Chondrocyte (in vitro differentiated cells): ENCODE data around the gene ATP6V1G1. TPM values are rescaled to one million over a fixed set of nuclear protein-coding genes. Genes with fewer than 3 reads are reported as not detected.

Experiments
- DNase-seq: peaks from one replicate; pipeline ENCODE4 v3.0.0; 2021; ENCODE audit warnings: mixed read lengths, low spot score
- H3K27ac Mint-ChIP-seq: one replicate; pipeline ENCODE4 v1.8.0; 2021; ENCODE audit warnings: mild to moderate bottlenecking, moderate library complexity, mixed read lengths; ENCODE audit not compliant: unreplicated experiment
- H3K27me3 Mint-ChIP-seq: 2 replicates; pipeline ENCODE4 v1.8.0; 2021; ENCODE audit warnings: low read depth, mixed read lengths
- H3K36me3 Mint-ChIP-seq: 2 replicates; pipeline ENCODE4 v1.8.0; 2021; ENCODE audit warnings: low read depth, mixed read lengths
- H3K4me1 Mint-ChIP-seq: 2 replicates; pipeline ENCODE4 v1.8.0; 2021; ENCODE audit warnings: low read depth, mild to moderate bottlenecking, mixed read lengths
- H3K4me3 Mint-ChIP-seq: one replicate; pipeline ENCODE4 v1.8.0; 2021; ENCODE audit warnings: mild to moderate bottlenecking, moderate library complexity, mixed read lengths; ENCODE audit not compliant: unreplicated experiment
- H3K9me3 Mint-ChIP-seq: 2 replicates; pipeline ENCODE4 v1.8.0; 2021; ENCODE audit warnings: low read depth, mixed read lengths
- total RNA-seq: library from RNA; stranded (reverse); gene quantifications from 3 replicates; pipeline ENCODE4 v1.2.1, GENCODE V29; 2021
- TF ChIP-seq, protein P1 (sequence below): fragments of 200-600 bp; sonication (generic); IDR thresholded peaks from 2 replicates; pipeline ENCODE4 v1.5.0; 2021; ENCODE audit warnings: antibody characterized with exemption, mild to moderate bottlenecking, moderate library complexity

ATP6V1G1 gene
- total RNA-seq, 1 donor from 2014 or later = 135 TPM

DNA sequence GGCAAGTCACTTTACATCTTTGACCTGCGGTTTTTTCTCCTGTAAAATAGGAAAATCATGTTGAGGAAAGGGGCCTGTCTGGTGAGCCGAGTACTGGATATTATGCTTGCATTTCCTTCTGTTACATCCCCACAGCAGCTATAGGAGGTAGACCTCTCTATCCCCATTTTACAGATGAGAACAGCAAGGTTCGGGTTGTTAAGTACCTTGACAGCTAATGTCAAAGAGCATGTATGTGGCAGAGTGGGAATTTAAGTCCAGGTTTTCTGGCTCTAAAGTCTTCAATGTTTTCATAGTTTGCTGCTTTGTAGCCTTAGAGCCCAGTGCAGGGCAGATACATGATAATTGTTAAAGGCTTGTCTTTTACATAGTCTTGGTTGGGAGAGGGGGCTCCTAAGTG, 26.4 kb downstream of the ATP6V1G1 start:
- Mint-ChIP-seq H3K36me3 (no peaks in the 10 kb centered on the region), H3K27me3 (no peaks in the 10 kb centered on the region), H3K4me1 (peaks cover 37% of the 10 kb centered on the region), H3K27ac (peak overlapping the region; percentile 37), H3K9me3 (no peaks in the 10 kb centered on the region), H3K4me3 (no peak overlapping the region)
- TF ChIP-seq, protein P1, sequence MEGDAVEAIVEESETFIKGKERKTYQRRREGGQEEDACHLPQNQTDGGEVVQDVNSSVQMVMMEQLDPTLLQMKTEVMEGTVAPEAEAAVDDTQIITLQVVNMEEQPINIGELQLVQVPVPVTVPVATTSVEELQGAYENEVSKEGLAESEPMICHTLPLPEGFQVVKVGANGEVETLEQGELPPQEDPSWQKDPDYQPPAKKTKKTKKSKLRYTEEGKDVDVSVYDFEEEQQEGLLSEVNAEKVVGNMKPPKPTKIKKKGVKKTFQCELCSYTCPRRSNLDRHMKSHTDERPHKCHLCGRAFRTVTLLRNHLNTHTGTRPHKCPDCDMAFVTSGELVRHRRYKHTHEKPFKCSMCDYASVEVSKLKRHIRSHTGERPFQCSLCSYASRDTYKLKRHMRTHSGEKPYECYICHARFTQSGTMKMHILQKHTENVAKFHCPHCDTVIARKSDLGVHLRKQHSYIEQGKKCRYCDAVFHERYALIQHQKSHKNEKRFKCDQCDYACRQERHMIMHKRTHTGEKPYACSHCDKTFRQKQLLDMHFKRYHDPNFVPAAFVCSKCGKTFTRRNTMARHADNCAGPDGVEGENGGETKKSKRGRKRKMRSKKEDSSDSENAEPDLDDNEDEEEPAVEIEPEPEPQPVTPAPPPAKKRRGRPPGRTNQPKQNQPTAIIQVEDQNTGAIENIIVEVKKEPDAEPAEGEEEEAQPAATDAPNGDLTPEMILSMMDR = no peak
- DNase-seq = no peak

DNA sequence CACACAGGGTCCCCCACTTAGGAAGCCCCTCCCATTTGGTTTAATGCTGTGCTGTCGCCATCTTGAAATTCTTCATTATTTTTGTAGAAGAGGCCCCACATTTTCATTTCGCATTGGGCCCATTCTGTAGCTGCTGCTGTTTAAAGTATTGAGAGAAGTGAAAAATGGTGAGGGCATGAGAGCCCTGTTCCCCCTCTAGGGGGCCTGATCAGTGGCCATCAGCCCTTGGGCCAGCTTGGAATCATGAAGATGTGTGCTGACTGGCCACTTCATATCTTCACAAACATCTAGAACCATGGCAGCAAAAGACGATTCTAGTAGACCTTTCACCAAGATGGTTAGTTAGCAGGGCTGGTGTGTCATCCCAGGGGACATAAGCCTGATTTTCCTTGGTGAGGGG, 26.8 kb downstream of the ATP6V1G1 start:
- no peaks in the 10 kb centered on the region for H3K9me3 Mint-ChIP-seq
- no peak overlapping the region for H3K4me3 Mint-ChIP-seq
- H3K4me1 Mint-ChIP-seq = peaks cover 41% of the 10 kb centered on the region
- no peak for DNase-seq
- no peak overlapping the region for H3K27ac Mint-ChIP-seq
- TF ChIP-seq, protein P1 = peak; percentile 11
- no peaks in the 10 kb centered on the region for H3K36me3 Mint-ChIP-seq
- no peaks in the 10 kb centered on the region for H3K27me3 Mint-ChIP-seq

DNA sequence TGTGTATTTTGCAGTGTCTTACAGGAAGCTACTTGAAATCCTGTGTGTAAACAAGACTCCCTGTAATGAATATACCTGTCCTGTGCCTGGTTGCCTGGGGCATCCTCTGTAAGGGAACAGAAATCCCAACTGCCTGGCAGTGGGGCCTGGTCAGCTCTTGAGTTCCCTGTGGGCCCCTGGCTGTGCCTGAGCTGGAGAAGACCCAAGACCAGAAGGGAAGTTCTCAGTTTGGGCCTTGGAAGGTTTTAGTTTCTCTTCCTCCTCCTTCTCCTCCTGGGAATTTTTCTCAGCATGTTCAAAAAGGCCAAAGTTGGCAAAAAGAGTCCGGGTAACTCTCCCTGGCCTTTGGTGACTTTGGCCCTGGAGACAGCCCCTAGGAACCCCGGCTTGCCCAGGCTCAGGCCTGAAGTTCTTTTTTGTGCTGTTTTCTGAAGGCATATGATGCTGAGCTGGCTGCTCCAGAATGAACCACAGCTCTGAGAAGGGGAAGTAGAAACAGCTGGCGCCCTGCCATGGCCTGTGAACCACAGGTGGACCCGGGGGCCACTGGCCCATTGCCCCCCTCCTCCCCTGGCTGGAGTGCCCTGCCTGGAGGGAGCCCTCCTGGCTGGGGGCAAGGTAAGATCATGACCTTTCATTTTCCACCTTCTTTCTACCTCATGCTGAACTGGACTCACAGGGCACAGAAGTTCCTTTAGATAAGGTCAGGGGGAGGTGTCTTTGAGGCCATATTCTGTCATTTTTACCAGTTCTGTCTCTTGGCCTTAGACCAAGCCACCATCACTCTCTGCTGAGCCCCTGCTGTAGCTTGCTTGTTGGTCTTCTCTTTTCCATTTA, 29.3 kb downstream of the ATP6V1G1 start:
- DNase-seq = no peak
- H3K27ac Mint-ChIP-seq = peak overlapping the region; percentile 41

DNA sequence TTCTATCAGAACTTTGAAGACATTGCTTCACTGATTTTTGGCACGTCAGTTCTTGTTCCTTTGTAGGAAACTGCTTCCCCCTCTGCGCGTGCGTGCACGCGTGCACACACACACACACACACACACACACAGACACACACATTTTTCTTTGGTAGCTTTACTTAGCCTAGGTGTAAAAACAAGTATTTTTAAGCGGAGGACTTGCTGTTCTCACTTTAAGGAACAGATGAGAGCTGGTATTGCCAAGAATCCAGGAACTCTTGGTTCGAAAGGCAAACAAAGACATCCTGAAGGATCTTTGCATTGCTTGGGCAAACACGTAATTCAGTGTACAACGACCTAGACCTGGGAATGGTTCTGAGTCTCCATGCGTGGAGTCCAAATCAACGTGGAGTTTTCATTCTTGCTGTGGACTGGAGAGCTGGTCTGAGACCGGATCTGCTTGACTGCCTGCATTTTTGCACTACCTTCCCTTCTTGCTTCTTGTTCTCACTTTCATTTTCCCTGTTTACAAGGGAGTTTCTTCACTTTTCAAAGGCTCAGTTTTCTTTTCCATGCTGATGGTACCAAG, 31.7 kb downstream of the ATP6V1G1 start:
- H3K4me3 Mint-ChIP-seq = no peak overlapping the region
- H3K4me1 Mint-ChIP-seq = peaks cover 41% of the 10 kb centered on the region
- DNase-seq = no peak
- H3K9me3 Mint-ChIP-seq = no peaks in the 10 kb centered on the region
- H3K36me3 Mint-ChIP-seq = peaks cover 2% of the 10 kb centered on the region
- H3K27ac Mint-ChIP-seq = no peak overlapping the region
- TF ChIP-seq, protein P1 = no peak
- H3K27me3 Mint-ChIP-seq = no peaks in the 10 kb centered on the region

More for the DNA sequence above, 29.3 kb downstream of the ATP6V1G1 start:
- H3K36me3 Mint-ChIP-seq = no peaks in the 10 kb centered on the region
- TF ChIP-seq, protein P1 = no peak
- peaks cover 44% of the 10 kb centered on the region for H3K4me1 Mint-ChIP-seq
- H3K9me3 Mint-ChIP-seq = no peaks in the 10 kb centered on the region
- H3K27me3 Mint-ChIP-seq = no peaks in the 10 kb centered on the region
- H3K4me3 Mint-ChIP-seq = no peak overlapping the region

DNA sequence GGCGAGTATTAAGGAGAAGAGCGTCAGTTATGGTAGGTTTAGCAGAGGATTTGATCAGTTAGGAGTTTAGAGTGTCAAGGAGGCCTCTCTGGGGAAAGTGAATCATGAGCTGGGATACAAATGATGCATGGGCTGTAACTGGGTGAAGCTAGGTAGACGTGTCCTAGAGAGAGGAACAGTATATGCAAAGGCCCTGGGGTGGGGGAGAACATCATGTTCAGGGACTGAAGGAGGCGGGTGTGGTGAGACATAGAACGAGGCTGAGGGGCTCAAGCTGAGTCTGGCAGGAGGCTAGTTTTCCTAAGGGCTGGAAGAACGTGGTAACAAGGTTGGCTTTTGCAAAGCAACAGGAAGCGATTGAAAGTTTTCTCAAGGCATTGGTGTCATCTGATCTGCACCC, 34.0 kb downstream of the ATP6V1G1 start:
- Mint-ChIP-seq H3K27me3 (no peaks in the 10 kb centered on the region), H3K27ac (peak overlapping the region; percentile 65), H3K9me3 (no peaks in the 10 kb centered on the region), H3K4me3 (no peak overlapping the region), H3K36me3 (peaks cover 2% of the 10 kb centered on the region), H3K4me1 (peaks cover 44% of the 10 kb centered on the region)
- TF ChIP-seq, protein P1 = no peak
- DNase-seq = no peak
